Esophagus (tissue), 2 donors: ENCODE measurements around the gene NPY1R. TPM values are rescaled to one million over a fixed set of nuclear protein-coding genes. Genes with fewer than 3 reads are reported as not detected.

Source experiments
- H3K27ac ChIP-seq, 2 donors: one replicate each; pipeline ENCODE4 v1.5.1; 2013; ENCODE audit warnings: low read depth in 2 of 2, mild to moderate bottlenecking in 2 of 2, inconsistent platforms in 1 of 2, low read length in 1 of 2, moderate library complexity in 1 of 2
- H3K27me3 ChIP-seq, 2 donors: one replicate each; pipeline ENCODE4 v1.6.1; 2013; ENCODE audit warnings: low read length in 2 of 2, control low read depth in 1 of 2, mild to moderate bottlenecking in 1 of 2; ENCODE audit not compliant: insufficient read depth in 2 of 2, control insufficient read depth in 1 of 2
- H3K36me3 ChIP-seq, 2 donors: one replicate each; pipeline ENCODE4 v1.6.1; 2013; ENCODE audit warnings: low read length in 1 of 2; ENCODE audit not compliant: control insufficient read depth in 2 of 2, insufficient read depth in 2 of 2
- H3K4me1 ChIP-seq, 2 donors: one replicate each; pipeline ENCODE4 v1.6.1; 2013; ENCODE audit warnings: low read length in 1 of 2; ENCODE audit not compliant: control insufficient read depth in 2 of 2, insufficient read depth in 2 of 2
- H3K4me3 ChIP-seq, 2 donors: one replicate each; pipeline ENCODE4 v1.5.1; 2013; ENCODE audit warnings: low read length in 2 of 2, mild to moderate bottlenecking in 2 of 2, low read depth in 1 of 2, moderate library complexity in 1 of 2
- H3K9me3 ChIP-seq, 2 donors: one replicate each; pipeline ENCODE4 v1.6.1; 2013; ENCODE audit warnings: mild to moderate bottlenecking in 2 of 2, low read depth in 1 of 2, low read length in 1 of 2, moderate library complexity in 1 of 2; ENCODE audit not compliant: control insufficient read depth in 2 of 2, insufficient read depth in 1 of 2
- WGBS, 2 donors: extraction: QIAGEN DNeasy Blood & Tissue Kit; methylation state at CpG; one replicate each; pipeline ENCODE4 v1.1.7; 2013; 5-methylcytosine and 5-hydroxymethylcytosine counted together
- polyA plus RNA-seq, 2 donors: library from polyadenylated mRNA; stranded (reverse); fragments of 200-250 nt; gene quantifications; one replicate each; pipeline ENCODE4 v1.2.3, GENCODE V29; 2013
- donor health status: healthy with polysubstance abuse.
- donor health status: Bipolar disorder and iron deficiency.

NPY1R gene
- polyA plus RNA-seq, 2 donors = 0.33 to 0.42 TPM

GRCh38 chr4:163284304-163284703 lies 48.1 kb downstream of the NPY1R start:
- H3K27ac ChIP-seq = no peak overlapping the region
- 85 to 92% methylated on average over 5 of the region's 5 CpGs for WGBS, 2 donors
- H3K9me3 ChIP-seq = no peaks in the 10 kb centered on the region
- no peaks in the 10 kb centered on the region for H3K4me1 ChIP-seq
- no peaks in the 10 kb centered on the region for H3K27me3 ChIP-seq
- H3K4me3 ChIP-seq = no peak overlapping the region
- H3K36me3 ChIP-seq = no peaks in the 10 kb centered on the region

DNA sequence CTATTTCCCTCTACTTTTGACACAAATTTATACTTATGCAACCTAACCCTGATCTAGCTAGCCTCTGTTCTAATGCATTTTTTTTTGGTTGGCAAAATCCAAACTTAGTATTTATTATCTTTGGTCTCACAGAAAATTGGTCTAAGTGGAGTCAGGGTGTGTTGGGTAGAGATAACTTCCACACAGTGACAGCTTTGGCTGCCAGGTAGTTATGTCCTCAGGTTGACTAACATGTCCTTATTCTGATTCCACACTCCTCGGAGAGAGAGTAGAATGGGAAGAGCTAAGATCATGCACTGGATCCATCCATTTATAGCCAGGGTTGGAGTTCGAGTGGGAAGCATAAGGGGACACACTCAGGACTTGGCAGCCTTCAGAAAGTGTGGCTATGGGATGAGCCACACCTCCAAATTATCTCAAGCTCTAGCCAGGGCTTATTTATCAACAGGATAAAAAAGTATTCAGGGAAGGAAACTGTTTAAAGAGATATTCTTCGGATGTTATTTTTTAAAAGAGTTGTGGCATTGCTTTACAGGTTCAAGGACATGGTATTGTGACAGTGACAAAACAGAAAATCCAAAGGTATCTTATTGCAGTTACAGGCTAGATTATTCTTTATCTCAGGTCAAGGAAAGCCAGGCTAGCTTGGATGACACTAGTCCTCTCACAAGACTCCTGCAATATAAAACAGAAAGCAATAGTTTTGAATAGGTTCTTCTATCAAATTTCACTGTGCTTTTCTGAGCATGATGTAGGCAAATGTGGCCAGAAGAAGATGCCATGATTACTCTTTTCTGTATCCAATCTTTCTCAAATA lies 51.5 kb downstream of the NPY1R start:
- no peak overlapping the region for H3K4me3 ChIP-seq
- H3K27ac ChIP-seq = no peak overlapping the region
- H3K9me3 ChIP-seq = no peaks in the 10 kb centered on the region
- H3K4me1 ChIP-seq = no peaks in the 10 kb centered on the region
- no peaks in the 10 kb centered on the region for H3K27me3 ChIP-seq
- no peaks in the 10 kb centered on the region for H3K36me3 ChIP-seq
- 43 to 45% methylated on average over 3 of the region's 3 CpGs for WGBS, 2 donors

DNA sequence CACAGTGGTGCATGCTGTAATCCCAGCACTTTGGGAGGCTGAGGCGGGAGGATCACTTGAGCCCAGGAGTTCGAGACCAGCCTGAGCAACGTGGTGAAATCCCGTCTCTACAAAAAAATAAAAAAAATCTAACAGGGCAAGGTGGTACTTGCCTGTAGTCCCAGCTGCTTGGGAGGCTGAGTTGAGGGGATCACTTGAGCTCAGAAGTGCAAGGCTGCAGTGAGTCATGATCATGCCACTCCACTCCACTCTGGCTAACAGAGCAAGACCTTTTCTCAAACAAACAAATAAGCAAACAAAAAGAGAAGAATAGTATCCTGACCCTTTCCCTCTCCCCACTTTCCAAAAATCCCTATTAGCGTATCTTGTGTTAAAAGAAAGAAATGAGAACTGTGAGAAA lies 52.7 kb downstream of the NPY1R start:
- H3K27ac ChIP-seq = no peak overlapping the region
- H3K9me3 ChIP-seq = no peaks in the 10 kb centered on the region
- H3K36me3 ChIP-seq = no peaks in the 10 kb centered on the region
- no peak overlapping the region for H3K4me3 ChIP-seq
- H3K27me3 ChIP-seq = no peaks in the 10 kb centered on the region
- 78% methylated on average over 5 of the region's 5 CpGs for WGBS, 2 donors
- H3K4me1 ChIP-seq = no peaks in the 10 kb centered on the region

DNA sequence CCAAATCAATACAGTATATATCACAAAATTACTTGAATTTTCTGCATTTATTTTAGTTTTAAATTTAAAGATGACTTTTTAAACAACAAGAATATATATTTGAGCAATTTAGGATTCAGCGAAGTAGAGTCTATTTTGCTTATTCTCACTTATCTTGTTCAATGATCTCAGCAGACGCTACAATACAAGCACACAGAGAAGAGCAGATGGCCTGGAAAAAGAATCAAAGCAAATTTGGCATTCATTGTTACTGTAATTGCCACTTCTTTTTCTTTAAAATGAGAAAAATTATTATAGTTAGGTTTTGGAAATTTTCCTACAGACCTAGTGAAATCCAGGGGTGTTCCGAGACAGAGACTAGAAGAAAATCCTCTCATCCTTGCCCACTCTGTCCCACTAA lies 57.5 kb downstream of the NPY1R start:
- no peaks in the 10 kb centered on the region for H3K9me3 ChIP-seq
- WGBS, 2 donors = 90 to 91% methylated on average over 3 of the region's 3 CpGs
- no peaks in the 10 kb centered on the region for H3K36me3 ChIP-seq
- no peak overlapping the region for H3K27ac ChIP-seq
- no peaks in the 10 kb centered on the region for H3K27me3 ChIP-seq
- H3K4me1 ChIP-seq = no peaks in the 10 kb centered on the region
- H3K4me3 ChIP-seq = no peak overlapping the region

Other genes with a start within 250 kb of the NPY1R start
- 1 to 10 TPM; 1.6 to 4.7 TPM for gene NAF1, start 165.7 kb downstream of the NPY1R start, polyA plus RNA-seq
- gene NPY5R, start 11.3 kb upstream of the NPY1R start, polyA plus RNA-seq = under 1 TPM in 1 of 2 donors, not detected in 1; 0.04 TPM
- gene TKTL2, start 141.2 kb upstream of the NPY1R start, polyA plus RNA-seq = not detected
- 10 to 100 TPM in 1 of 2 donors, 1 to 10 TPM in 1; 7.4 to 12.6 TPM for gene TMA16, start 162.1 kb upstream of the NPY1R start, polyA plus RNA-seq